ENCODE data around the gene MAGI1. TPM values are rescaled to one million over a fixed set of nuclear protein-coding genes. Genes with fewer than 3 reads are reported as not detected.

Gene MAGI1
- total RNA-seq, 1 donor from 2014 or later: 49.8 TPM

DNA sequence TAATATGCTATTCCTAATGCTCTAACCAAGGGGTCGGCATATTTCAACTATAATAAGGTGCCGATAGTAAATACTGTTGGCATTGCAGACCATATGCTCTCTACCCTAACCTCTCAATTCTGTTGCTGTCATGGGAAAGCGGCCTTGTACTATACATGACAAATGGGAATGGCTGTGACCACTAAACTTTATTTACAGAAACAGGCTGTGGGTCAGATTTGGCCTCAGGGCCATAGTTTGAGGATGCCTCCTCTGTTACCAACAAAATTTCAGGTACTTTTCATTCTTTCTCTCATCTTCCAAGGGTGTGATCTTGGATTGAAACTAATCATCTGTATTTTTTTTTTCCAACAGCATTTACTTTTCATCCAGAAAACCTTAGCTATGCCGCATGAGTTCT lies 242.0 kb downstream of the MAGI1 start:
- peaks cover 5% of the 10 kb centered on the region for H3K4me1 Mint-ChIP-seq

DNA sequence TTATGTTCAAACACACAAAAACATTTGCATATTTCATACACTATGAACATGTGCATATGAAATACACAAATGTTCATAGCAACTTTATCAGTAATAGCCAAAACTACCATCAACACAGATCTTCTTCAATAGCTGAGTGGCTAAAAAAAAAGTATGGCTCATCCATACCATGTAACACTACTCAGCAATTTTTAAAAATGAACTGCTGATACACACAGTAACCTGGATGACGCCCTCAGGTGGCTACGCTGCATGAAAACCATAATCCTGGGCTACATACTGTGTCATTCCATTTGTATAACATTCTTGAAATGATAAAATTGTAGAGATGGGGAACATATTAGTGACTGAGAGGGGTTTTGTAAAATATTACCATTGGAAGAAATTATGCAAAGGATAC lies 243.6 kb downstream of the MAGI1 start:
- H3K36me3 Mint-ChIP-seq (ENCODE audit: low read depth): no peaks in the 10 kb centered on the region
- H3K4me3 Mint-ChIP-seq: no peak overlapping the region
- H3K9me3 Mint-ChIP-seq: no peaks in the 10 kb centered on the region
- H3K4me1 Mint-ChIP-seq: peaks cover 5% of the 10 kb centered on the region
- no peak for DNase-seq (ENCODE audit: low read depth, low spot score)
- TF ChIP-seq, protein P1, sequence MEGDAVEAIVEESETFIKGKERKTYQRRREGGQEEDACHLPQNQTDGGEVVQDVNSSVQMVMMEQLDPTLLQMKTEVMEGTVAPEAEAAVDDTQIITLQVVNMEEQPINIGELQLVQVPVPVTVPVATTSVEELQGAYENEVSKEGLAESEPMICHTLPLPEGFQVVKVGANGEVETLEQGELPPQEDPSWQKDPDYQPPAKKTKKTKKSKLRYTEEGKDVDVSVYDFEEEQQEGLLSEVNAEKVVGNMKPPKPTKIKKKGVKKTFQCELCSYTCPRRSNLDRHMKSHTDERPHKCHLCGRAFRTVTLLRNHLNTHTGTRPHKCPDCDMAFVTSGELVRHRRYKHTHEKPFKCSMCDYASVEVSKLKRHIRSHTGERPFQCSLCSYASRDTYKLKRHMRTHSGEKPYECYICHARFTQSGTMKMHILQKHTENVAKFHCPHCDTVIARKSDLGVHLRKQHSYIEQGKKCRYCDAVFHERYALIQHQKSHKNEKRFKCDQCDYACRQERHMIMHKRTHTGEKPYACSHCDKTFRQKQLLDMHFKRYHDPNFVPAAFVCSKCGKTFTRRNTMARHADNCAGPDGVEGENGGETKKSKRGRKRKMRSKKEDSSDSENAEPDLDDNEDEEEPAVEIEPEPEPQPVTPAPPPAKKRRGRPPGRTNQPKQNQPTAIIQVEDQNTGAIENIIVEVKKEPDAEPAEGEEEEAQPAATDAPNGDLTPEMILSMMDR (conservative IDR thresholded peaks at IDR 0.05): no peak
- no peaks in the 10 kb centered on the region for H3K27me3 Mint-ChIP-seq (ENCODE audit: low read depth)
- no peak overlapping the region for H3K27ac Mint-ChIP-seq (ENCODE audit: unreplicated experiment)

More for the DNA sequence above, 242.0 kb downstream of the MAGI1 start:
- Mint-ChIP-seq H3K27ac (ENCODE audit: unreplicated experiment) (no peak overlapping the region), H3K4me3 (no peak overlapping the region), H3K36me3 (ENCODE audit: low read depth) (no peaks in the 10 kb centered on the region), H3K27me3 (ENCODE audit: low read depth) (no peaks in the 10 kb centered on the region), H3K9me3 (no peaks in the 10 kb centered on the region)
- no peak for DNase-seq (ENCODE audit: low read depth, low spot score)
- TF ChIP-seq, protein P1 (conservative IDR thresholded peaks at IDR 0.05): no peak

DNA sequence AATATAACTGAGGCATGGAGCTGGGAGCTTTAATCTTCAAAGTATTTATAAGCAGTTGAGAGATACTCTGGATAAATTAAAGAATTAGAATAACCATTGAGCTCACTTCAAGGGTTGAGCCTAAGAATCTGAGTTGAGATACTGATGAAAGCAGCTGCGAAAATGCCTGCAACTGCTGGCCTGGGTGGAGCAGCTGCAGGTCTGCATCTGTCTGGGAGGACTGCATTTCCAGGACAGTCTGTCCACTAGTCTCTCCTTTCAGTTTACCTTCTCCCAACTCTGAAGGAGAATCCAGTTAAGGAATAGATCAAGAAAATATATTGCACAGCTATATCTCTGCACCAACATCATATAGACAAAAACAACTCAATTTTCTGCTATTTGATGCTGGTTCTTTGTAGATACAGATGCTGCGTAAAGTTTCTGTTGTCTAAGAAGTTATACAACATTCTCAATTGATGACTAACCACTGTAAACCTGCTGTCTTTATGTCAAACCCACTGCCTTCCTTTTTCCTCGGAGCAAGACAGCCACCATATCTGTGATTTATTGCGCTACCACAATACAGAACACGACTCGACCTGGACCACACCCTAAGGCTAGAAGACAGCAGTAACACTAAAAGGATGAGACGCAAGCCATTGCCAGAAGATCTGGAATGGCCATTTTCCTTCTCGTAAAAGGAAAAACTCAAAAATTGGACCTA lies 245.1 kb downstream of the MAGI1 start:
- Mint-ChIP-seq H3K9me3 (no peaks in the 10 kb centered on the region), H3K4me1 (peaks cover 5% of the 10 kb centered on the region), H3K4me3 (no peak overlapping the region), H3K36me3 (ENCODE audit: low read depth) (no peaks in the 10 kb centered on the region), H3K27ac (ENCODE audit: unreplicated experiment) (no peak overlapping the region), H3K27me3 (ENCODE audit: low read depth) (no peaks in the 10 kb centered on the region)
- TF ChIP-seq, protein P1 (conservative IDR thresholded peaks at IDR 0.05): no peak
- DNase-seq (ENCODE audit: low read depth, low spot score): no peak

DNA sequence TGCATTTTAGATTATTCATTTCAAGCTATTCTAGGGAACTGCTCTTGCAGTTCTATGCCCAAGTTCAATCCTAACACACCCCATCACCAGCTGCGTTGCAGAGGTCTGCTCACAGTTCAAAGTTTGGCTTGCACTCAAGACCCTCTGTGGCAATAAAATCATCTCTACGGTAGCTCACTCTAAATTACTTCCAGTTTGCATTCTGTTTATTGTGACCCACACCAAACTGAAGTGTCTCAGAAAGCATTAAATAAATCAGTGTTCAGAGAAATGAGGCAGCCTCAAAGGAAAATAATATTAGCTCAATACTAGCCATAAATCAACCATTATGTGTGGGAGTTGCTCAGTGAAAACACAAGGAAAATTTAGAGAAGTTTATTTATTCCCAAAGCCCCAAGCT lies 250.3 kb downstream of the MAGI1 start:
- TF ChIP-seq, protein P1 (conservative IDR thresholded peaks at IDR 0.05): no peak
- Mint-ChIP-seq H3K9me3 (no peaks in the 10 kb centered on the region), H3K27me3 (ENCODE audit: low read depth) (no peaks in the 10 kb centered on the region), H3K4me1 (peaks cover 8% of the 10 kb centered on the region), H3K4me3 (no peak overlapping the region), H3K36me3 (ENCODE audit: low read depth) (no peaks in the 10 kb centered on the region), H3K27ac (ENCODE audit: unreplicated experiment) (no peak overlapping the region)
- no peak for DNase-seq (ENCODE audit: low read depth, low spot score)

DNA sequence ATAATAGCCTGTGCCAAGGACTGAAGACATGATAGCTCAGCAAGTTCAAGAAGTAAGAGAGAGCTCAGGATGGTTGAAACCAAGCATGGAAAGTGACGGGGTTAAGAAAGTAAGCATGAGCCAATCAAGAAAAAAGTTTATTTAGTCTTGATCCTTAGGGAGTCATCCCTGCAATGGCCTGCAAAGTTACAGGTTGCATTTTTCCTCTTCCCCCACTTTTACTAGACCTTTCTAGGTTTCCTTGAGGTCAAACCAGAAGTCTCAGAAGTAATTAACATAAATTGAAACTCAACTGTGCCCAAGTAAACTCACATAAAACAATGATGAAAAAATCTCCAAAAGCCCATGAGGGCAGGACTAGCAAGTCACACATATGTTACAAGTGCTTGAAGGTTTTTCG lies 250.9 kb downstream of the MAGI1 start:
- peak overlapping the region; percentile 9 for H3K27ac Mint-ChIP-seq (ENCODE audit: unreplicated experiment)
- DNase-seq (ENCODE audit: low read depth, low spot score): no peak
- peaks cover 8% of the 10 kb centered on the region for H3K4me1 Mint-ChIP-seq
- H3K4me3 Mint-ChIP-seq: no peak overlapping the region
- no peaks in the 10 kb centered on the region for H3K9me3 Mint-ChIP-seq
- TF ChIP-seq, protein P1 (conservative IDR thresholded peaks at IDR 0.05): no peak
- H3K27me3 Mint-ChIP-seq (ENCODE audit: low read depth): no peaks in the 10 kb centered on the region
- no peaks in the 10 kb centered on the region for H3K36me3 Mint-ChIP-seq (ENCODE audit: low read depth)

Measured in neural crest cell (in vitro differentiated cells).